ENCODE data around the gene CBX8.

Gene CBX8

GRCh38 chr17:79748295-79749099 is 48.4 kb downstream of the CBX8 start:
- no peak for FAIRE-seq

- FAIRE-seq: no peak
These were observed 49.2 kb downstream of the CBX8 start for GRCh38 chr17:79747508-79748294.

GRCh38 chr17:79746889-79747507 is 49.9 kb downstream of the CBX8 start:
- no peak for FAIRE-seq

GRCh38 chr17:79745641-79746105 is 51.2 kb downstream of the CBX8 start:
- no peak for FAIRE-seq

GRCh38 chr17:79743614-79744013 is 53.3 kb downstream of the CBX8 start:
- FAIRE-seq: no peak

GRCh38 chr17:79742951-79743476 is 53.9 kb downstream of the CBX8 start:
- no peak for FAIRE-seq

- no peak for FAIRE-seq
These were observed 54.3 kb downstream of the CBX8 start for GRCh38 chr17:79742589-79742918.

Data from islet of Langerhans (tissue), 1 donor.